HG02610 (cell line): Measurements from ENCODE around the gene MARCHF3.
"Not testable (repeated sequence)": the region's sequence is repeated elsewhere in the genome, so short reads cannot be mapped to it uniquely, and the experiment has no call there.

Experiments
- ATAC-seq: cut with Tn5 transposase; IDR thresholded peaks from one replicate; pipeline ENCODE4 v1.9.1; 2021; ENCODE audit warnings: mild to moderate bottlenecking, moderate library complexity; ENCODE audit not compliant: unreplicated experiment

MARCHF3 gene

DNA sequence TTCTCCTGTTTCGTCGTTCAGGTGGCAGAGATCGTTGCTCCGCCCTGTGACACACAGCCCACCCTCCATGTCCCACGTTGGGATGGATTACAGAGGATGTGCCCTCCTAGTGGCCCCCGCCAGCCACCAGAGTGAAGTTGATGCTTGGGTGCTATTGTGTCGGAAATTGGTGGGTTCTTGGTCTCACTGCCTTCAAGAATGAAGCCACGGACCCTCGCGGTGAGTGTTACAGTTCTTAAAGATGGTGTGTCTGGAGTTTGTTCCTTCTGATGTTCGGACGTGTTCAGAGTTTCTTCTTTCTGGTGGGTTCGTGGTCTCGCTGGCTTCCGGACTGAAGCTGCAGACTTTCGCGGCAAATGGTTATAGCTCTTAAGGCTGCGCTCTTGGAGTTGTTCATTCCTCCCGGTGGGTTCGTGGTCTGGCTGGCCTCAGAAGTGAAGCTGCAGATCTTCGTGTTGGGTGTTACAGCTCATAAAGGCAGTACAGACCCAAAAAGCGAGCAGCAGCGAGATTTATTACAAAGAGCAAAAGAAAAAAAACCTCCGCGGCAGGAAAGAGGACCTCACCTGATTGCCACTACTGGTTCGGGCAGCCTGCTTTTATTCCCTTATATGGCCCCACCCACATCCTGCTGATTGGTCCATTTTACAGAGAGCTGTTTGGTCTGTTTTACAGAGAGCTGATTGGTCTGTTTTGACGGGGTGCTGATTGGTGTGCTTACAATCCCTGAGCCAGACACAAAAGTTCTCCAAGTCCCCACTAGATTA, 176.6 kb downstream of the MARCHF3 start:
- ATAC-seq = not testable (repeated sequence)

DNA sequence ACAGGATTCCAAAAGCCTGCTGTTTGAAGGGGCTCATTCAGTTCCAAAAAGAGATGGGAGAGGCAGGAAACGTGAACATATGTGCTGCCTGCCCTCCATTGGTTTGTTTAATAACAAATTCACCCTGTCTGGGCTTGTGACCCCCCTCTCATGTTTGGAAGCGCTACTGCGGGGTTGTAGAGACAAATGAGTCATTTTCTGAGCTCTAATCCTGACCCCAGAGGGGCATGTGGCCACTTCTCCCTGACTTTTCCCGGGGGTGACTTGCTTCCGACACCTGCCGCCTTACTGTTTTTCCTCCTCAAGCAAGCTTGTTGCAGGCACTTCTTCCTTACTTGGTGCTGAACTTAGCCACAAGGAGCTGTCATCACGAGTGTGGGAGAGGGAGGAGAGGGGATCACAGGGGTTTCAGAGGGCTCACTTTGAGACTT, 177.5 kb downstream of the MARCHF3 start:
- no peak for ATAC-seq

DNA sequence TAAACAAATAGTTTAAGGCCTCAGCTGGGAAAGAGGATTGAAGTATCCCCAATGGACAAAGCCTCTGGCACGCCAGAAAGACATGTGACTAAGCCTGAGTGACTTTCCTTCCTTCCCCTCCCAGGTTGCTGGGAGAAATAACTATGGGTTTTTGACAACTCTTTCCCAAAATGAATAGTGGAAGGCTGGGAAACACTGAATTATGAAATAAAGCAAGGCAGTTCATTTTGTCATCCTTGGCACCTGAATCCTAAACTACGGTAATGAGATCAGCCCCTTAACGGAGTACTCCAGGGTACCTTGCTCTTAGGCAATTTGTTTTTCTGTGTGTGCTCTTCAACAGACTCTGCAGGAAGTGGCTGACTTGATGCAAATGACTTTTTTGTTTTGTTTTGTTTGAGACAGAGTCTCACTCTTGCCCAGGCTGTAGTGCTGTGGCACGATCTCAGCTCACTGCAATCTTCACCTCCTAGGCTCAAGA, 178.2 kb downstream of the MARCHF3 start:
- ATAC-seq = peak; percentile 80

DNA sequence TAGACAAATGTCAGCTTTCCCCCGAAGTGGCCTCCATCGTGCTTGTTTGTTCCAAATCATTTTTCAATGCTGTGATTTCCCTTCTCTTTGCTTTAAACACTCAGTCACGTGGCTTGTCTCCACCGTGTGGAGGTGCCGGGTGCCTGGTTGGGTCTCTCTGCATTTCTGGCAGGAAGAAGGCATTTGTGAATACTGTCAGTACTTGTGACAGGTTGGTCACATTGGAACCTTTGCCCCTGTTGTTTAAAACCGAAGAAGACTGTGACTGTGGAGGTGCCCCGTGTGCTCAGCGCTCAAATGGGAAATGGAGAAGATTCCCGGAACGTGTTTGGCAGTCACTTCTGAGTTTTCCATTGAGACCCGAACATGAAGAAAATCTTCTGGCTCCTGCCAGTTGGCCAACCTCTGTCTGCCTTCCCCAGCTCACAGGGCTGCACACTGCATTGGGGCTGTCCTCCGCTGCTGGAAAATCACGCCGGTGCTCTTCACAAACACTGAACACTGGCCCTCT, 178.8 kb downstream of the MARCHF3 start:
- ATAC-seq = no peak

DNA sequence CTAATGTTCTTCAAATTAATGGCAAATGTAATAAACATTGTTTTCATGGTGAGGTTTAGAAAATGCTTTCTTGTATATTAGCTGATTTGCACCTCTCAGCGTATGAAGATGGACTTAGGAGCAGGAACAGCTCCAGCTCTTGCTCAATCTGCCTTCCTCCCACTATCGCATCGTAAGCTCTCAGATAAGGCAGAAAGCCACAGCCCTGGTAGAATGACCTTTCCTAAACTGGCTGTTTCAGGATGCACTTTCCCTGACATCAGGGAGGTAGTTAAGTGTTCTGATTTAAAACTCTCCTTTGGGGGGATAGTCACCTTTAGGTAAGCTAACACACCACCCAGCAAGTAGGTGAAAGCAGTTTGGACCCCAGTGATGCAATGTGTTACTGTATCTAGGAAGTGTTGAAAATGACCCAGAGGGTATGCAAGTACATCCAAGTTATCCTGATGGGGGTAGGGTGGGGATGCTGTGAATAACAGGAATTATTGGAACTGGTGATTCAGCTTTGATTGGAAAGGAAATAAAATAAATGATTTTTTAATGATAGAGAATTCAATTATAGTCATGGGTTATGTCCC, 181.2 kb downstream of the MARCHF3 start:
- ATAC-seq = no peak

DNA sequence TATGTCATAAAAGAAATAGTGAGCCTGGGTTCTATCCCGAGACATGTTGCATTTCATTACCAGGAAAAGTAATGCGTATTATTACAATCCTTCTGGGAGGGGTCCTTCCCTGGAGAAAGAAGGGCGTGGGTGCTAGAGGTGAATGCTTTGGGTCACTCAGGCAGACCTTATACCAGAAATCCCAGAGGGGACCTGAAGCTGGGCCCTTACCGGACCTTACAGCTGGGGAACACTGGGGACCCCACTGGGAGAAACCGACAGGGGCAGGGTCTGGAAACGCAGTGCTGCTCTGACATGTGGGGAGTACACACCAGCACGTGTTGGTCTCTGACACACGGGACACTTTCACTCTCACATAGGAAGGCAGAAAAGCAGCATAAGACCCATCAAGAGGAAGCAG, 182.1 kb downstream of the MARCHF3 start:
- ATAC-seq = no peak

DNA sequence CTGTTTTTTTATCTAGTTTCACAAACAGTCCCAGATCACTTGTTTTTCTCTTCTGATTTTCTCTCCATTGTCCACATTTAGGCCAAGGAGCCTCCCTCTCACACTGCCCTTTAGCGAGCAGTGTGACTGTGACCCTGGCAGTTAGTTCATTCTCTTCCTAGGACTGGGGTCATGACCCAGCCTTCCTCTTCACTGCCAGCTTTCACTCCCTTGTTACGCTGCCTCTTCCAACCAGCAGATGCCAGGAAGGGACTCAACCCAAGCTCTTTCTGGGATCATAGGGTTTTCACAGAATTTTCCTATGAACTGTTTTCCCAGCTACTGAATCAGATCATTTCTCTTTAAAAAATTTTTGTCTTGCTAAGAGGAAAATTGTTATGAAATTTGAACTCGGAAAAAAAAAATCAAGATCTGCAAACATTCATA, 182.5 kb downstream of the MARCHF3 start:
- ATAC-seq = no peak

DNA sequence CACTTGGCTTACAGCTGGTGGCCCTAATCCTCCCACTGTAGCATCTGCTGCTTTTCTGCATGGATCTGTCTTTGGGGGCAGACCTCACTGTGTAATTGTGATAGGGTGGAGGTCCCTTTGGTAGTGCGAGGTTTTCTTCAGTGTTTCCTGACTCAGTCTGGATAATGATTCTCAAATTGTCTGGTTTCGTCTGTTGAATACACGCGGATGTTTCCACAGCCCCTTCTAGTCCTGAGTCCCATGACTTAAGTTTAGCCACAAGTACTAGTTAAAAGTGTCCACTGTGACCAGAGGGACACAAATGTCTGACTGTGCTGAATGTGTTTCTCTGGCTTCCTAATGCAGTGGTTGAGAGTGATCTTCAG, 182.9 kb downstream of the MARCHF3 start:
- no peak for ATAC-seq

DNA sequence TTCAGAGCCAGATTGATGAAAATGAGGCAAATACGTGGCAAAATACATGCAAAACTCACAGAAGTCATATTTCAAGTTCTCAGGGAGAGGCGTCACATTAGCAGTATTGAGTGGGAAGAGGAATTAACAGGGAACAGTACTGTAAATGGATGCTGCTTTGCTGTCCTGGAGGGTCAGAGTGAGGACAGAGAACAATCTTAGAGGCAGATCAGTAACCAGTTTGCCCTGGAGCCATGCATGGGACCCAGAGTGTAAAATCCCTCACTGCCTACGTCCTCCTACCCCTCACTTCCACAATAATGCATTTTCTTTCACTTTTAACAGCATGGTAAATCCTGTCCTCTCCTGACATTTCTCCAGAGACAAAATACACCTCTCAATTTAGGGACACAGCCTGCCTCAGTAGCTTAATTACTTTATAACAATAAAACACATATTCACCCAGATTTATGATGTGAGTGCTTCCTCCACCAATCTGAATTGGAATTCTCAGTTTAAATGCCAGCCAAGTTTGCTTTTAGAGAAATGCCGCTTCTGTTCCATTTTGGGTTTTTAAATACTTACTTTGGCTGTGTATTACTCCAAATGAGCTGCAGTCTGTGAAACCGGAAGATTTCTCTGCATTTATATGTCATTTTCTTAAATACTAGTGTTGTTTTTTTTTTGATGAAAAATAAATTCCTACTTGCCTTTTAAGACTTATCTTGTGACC, 183.5 kb downstream of the MARCHF3 start:
- no peak for ATAC-seq

DNA sequence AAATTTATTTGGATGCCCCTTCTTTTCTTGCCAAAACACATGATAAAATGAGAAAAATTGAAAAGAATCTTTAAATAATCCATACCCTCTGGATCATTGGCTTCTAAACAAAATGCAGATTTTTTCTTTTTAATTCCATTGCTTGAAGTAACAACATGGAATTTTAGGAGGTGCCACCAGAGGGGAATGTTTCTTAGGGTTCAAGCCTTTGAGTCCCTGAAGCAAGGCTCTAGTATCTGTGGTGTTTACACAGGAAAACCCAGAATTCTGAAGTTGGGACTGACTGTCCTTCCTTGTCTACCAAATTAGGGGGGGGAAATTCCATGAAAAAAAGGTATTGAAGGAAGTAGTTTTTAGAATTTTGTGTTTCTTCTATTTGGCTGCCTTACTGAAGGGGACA, 184.0 kb downstream of the MARCHF3 start:
- ATAC-seq = no peak

DNA sequence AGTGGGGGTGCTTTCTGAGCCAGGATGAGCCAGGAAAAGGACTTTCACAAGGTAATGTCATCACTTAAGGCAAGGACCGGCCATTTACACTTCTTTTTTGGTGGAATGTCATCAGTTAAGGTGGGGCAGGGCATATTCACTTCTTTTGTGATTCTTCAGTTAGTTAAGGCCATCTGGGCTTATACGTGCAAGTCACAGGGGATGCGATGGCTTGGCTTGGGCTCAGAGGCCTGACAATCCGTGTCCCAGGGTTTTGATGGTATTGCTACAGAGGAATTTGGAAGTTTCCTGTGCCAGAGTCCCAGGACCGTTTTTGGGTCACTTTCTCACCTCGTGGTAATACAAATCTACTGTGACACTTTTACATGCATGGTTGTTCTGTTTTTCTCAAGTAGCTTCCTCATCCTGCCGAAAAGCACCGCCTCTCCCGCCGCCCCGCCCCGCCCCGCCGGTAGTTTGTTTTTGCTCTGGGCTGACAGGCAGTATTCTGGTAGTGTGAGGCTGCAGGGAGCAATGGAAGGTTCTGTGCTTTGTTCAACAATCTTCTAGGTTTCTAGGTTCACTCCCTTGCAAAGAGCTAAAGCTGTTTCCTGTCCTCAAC, 184.8 kb downstream of the MARCHF3 start:
- peak; percentile 80 for ATAC-seq

DNA sequence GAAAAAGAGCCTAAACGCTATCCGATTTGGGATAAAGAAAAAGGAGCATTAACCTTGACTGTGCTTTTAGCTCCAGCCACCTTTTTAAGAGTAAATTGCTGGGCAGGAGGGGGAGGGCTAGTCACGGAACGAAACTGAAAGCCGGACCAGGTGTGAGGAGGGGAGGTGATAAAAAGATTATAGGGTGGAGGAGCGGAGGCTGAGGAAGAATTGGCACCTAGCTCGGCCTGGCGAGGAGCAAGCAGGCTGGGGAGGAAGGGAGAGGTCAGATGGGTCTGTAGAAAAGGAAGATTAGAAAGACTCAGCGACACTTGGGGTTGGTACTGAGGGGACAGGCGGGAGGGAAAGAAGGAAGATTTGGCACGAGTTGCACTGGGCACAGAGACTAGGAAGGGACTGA, 187.0 kb downstream of the MARCHF3 start:
- not testable (repeated sequence) for ATAC-seq

DNA sequence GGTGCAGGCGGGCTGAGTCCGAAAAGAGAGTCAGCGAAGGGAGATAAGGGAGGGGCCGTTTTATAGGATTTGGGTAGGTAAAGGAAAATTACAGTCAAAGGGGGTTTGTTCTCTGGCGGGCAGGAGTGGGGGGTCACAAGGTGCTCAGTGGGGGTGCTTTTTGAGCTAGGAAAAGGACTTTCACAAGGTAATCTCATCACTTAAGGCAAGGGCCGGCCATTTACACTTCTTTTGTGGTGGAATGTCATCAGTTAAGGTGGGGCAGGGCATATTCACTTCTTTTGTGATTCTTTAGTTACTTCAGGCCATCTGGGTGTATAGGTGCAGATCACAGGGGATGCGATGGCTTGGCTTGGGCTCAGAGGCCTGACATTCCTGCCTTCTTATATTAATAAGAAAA, 191.0 kb downstream of the MARCHF3 start:
- not testable (repeated sequence) for ATAC-seq

DNA sequence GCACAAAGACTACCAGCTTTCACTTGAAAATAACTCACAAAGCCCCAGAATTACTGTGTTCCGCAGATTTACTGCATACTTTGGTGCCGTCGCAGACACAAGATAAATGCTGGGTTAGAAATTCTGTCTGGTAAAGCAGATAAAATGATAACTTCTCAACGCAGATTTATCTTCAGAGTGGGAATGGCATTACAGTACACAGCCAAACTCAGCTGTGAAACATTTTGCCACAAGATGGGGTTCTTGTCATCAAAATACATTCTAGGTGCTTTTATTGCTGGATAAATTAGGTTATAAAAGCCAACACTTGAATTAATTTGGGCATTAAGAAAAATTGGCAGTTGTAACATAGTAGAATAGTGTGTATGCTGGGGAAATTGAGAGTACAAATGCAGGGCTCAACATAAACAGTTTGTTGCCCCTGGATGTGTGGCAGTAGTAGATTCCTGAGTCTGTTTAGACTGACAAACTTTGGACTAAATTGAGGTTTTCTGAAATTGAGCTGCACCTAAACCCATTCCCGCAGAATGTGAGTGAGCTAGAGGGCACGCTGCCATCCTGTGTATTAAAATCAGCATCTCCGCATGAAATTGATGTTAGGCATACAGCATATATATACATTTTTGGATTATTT, 192.3 kb downstream of the MARCHF3 start:
- no peak for ATAC-seq

DNA sequence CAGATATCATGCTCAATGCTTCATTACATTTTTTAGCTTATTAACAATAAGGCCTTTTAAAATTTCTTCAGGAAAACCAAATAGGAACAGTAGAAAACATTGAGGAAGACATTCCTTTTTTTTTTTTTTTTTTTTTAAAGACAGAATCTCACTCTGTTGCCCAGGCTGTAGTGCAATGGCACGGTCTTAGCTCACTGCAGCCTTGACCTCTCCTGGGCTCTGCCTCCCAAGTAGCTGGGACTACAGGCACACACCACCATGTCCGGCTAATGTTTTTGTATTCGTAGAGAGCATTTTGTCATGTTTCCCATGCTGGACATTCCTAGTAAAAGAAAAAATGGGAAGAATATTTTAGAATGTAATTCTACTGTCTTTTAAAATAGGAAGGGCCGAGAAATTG, 193.1 kb downstream of the MARCHF3 start:
- ATAC-seq = no peak

DNA sequence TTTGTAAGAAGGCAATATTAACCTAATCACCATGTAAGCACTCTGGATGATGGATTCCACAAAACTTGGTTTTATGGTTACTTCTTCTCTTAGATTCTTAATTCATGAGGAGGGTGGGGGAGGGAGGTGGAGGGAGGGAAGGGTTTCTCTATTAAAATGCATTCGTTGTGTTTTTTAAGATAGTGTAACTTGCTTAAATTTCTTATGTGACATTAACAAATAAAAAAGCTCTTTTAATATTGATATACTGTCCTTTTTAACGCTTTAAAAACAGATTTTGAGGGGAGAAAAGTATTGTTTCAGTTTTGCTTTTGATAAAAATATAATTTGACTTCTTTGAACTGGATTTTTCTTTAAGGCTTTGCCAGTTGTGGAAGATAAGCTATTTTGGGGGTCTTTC, 193.6 kb downstream of the MARCHF3 start:
- no peak for ATAC-seq

DNA sequence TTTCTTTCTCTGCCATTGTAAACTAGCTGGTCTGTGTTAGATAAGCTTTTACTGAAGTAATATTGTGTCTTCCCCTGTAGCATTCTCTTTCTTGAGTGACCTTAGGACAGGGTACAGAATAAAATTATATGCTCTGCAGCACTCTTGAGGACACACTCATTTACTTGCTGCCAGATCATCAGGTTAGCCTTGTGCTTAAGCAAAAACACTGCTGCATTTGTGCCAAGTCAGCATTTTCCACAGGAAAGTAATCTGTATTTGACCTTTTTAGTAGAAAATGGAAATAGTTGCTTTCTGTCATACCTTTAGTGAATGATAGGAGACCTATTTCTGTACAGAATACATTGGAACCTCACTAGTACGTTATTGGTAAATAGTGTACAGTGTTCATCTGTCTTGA, 199.2 kb downstream of the MARCHF3 start:
- ATAC-seq = no peak

DNA sequence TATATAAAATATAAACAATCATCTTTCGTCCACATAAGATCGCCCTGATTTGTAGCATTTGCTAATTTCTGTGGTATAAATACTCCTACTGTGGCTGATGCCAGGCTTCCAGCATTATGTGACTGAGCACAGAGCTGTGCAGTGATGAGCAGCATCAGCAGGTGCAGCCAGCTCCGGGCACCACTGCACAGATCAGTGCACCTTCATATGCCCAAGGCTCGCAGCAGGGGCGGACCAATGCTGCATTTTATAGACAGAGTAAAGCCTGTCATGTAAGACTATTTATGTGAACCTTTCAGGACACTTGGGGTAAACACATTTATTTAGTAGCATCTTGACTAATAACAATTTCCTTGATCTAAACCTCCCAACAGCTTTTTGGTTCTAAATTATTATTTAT, 200.3 kb downstream of the MARCHF3 start:
- ATAC-seq = no peak

DNA sequence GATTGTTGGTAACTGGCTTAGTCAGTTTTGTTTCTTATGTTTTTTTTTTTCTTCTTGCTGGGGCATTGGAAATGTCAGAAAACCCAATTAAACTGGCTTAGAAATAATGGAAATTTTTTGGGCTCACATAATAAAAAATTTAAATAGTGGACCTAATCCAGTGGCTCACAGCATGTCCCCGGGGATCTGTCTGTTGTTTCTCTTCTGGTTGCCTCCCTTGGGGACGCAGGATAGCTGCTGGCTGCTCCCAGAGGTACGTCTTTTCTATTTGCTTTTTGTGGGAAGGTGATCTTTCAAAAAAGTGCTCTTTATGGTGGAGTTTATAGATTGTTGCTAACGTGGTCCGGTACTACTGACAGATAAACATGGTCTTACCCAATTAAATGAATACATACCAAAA, 201.3 kb downstream of the MARCHF3 start:
- no peak for ATAC-seq

DNA sequence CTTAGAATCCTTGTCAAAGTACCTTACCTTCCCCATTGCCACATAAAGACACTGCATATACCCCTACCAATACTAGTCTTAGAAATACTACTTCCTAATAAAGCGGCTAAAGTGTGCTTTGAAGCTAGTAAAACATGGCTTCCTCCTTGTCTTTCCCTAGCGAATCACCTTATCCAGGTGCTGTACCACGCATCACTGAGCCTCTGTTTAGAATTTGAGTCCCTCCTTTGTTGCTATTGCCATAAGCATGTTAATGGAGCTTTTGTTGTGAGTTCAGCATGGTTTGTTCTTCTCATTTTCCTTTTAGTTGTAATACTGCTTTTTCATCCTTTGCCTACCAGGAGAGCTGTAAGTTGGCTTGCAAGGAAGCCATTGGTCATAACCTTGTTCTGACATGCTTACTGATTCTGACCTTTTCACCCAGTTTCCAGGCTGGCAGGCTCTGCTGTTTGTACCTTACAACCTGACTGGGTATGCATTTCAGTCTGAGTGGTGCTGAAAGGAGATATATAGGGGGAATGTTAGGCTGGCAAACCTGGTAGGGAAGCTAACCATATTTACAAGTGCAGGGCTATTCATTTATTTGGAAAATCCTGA, 203.6 kb downstream of the MARCHF3 start:
- ATAC-seq = no peak

DNA sequence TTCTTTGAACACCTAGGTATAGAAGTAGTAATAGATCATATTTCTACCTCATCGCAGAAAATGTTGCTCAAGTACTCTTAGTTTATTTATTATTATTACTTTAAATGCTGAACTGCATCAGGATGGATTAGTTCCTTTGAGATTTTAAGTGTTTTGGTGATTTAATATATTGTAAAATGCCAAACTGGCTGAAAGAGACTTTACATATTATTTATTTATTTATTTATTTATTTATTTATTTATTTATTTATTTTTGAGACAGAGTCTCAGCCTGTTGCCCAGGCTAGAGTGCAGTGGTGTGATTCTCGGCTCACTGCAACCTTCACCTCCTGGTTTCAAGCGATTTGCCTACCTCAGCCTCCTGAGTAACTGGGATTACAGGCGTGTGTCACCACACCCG, 211.1 kb downstream of the MARCHF3 start:
- no peak for ATAC-seq
